Urinary bladder (tissue), 4 donors: ENCODE measurements around the gene SHROOM4. TPM values are rescaled to one million over a fixed set of nuclear protein-coding genes. Genes with fewer than 3 reads are reported as not detected.

Experiments
- DNase-seq: peaks from one replicate; pipeline ENCODE4 v3.0.0-alpha.2; 2015; ENCODE audit errors: extremely low spot score
- H3K27ac ChIP-seq: one replicate; pipeline ENCODE4 v1.5.1; 2013; ENCODE audit warnings: low read depth, mild to moderate bottlenecking, moderate library complexity
- H3K36me3 ChIP-seq: one replicate; pipeline ENCODE4 v1.6.1; 2013; ENCODE audit warnings: mild to moderate bottlenecking, moderate library complexity; ENCODE audit not compliant: insufficient read depth
- H3K4me1 ChIP-seq: one replicate; pipeline ENCODE4 v1.6.1; 2013; ENCODE audit warnings: mild to moderate bottlenecking, moderate library complexity; ENCODE audit not compliant: insufficient read depth
- H3K4me3 ChIP-seq: one replicate; pipeline ENCODE4 v1.5.1; 2013; ENCODE audit warnings: low read depth, low read length
- WGBS: extraction: QIAGEN DNeasy Blood & Tissue Kit; methylation state at CpG from one replicate; pipeline ENCODE4 v1.1.7; 2013; 5-methylcytosine and 5-hydroxymethylcytosine counted together
- polyA plus RNA-seq: library from polyadenylated mRNA; stranded (reverse); fragments of 200-250 nt; gene quantifications from one replicate; pipeline ENCODE4 v1.2.3, GENCODE V29; 2013
- total RNA-seq: library from RNA; depleted of rRNA; stranded (reverse); fragments of >200 nt; gene quantifications from one replicate; pipeline ENCODE4 v1.2.3, GENCODE V29; 2014
- donor health status: healthy with polysubstance abuse.
- donor health status: healthy.

Gene SHROOM4
- total and polyA plus RNA-seq, 2 donors, result 3.5 to 9.4 TPM

DNA sequence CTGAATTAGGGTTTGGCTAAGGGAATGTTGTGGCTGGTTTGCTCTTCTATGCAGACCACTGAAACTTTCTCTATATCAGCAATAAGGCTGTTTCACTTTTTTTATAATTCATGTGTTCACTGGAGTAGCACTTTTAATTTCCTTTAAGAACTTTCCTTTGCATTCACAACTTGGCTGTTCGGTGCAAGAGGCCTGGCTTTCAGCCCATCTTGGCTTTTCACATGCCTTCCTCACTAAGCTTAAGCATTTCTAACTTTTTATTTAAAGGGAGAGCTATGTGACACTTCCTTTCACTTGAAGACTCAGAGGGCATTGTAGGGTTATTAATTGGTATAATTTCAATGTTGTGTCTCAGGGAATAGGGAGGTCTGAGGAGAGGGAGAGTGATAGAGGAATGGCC is 142.3 kb downstream of the SHROOM4 start:
- no peaks in the 10 kb centered on the region for H3K4me1 ChIP-seq
- 17% methylated on average over 1 of the region's 1 CpG for WGBS
- no peaks in the 10 kb centered on the region for H3K36me3 ChIP-seq
- no peak for DNase-seq
- no peak overlapping the region for H3K4me3 ChIP-seq
- no peak overlapping the region for H3K27ac ChIP-seq

DNA sequence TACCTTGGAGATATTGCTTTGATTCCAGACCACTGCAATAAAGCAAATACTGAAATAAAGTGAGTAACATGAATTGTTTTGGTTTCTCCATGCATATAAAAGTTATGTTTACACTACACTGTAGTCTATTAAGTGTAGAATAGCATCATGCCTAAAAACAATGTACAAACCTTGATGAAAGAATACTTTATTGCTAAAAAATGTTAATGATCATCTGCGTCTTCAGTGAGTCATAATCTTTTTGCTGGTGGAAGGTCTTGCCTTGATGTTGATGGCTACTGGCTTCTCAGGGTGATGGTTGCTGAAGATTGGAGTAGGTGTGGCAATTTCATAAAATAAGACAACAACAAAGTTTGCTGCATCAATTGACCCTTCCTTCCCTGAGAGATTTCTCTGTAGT is 145.1 kb downstream of the SHROOM4 start:
- H3K36me3 ChIP-seq, result no peaks in the 10 kb centered on the region
- no peak overlapping the region for H3K27ac ChIP-seq
- DNase-seq, result no peak
- H3K4me1 ChIP-seq, result no peaks in the 10 kb centered on the region
- 80% methylated on average over 1 of the region's 1 CpG for WGBS
- no peak overlapping the region for H3K4me3 ChIP-seq

DNA sequence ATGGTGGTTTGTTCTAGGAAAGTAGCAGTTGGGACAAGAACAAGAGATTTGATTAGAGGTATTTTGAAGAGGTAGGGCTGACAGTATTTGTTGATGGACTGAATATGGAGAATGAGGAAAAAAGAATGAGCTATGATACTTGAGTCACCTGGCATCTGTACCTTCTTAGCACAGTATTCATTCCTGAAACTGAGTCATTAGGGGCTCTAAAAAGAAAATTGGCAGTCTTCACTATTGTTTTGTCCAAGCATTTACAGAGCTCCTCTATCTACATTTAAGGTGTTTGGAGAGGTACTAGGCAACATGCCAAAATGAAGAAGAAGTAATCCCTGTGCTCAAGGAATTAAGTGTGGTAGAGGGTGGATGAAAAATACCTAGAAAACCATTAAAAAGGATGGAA is 165.8 kb downstream of the SHROOM4 start:
- Histone ChIP-seq H3K4me3 (no peak overlapping the region), H3K27ac (no peak overlapping the region), H3K4me1 (no peaks in the 10 kb centered on the region), H3K36me3 (no peaks in the 10 kb centered on the region)
- DNase-seq, result no peak

DNA sequence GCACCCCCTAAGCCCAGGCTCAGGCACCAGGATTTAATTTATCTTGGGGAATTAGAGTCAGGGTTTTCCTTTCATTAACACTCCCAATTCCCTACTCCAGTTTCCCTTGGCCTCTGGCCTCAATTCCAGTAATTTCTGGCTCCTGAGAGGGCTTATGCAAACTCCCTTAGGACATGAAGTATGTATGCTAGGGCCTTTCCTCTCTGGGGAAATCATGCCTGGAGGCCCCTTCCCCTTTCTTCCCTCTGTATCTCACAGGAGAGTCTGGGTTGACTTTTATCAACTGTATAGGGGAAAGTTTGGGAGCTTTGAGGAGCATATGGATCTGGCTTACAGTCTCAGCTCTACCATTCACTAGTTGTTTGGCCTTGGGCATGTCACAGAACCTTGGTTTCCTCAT is 169.5 kb downstream of the SHROOM4 start:
- Histone ChIP-seq H3K36me3 (no peaks in the 10 kb centered on the region), H3K4me1 (no peaks in the 10 kb centered on the region), H3K27ac (no peak overlapping the region), H3K4me3 (no peak overlapping the region)
- DNase-seq, result no peak

DNA sequence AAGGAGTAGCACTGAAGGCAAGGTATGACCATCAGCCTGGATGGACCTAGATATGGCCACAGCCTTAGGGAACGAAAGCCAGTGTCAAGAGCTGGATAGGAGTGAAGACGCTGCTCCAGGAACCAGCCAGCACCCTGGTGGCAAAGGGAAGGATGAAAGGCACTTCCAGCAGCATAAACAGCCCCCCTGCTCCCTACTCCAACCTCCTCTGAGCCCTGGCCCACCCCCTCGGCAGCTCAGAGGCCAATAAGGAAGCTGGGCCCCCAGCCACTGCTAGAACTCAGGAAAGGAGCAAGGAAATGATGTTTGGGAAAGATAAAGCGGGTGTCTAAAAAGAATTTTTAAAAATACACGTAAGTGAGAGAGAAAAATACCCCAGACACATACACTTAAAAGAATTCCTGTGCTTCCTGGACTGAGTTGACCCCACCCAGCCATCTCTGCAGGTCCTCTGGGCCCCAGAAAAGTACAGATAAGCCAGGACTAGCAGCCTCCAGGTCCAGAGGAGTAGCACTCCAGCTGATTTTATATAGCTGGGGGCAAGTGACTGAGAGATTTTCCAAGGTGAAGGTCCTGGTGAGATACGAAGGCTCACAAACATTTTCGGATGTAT is 170.4 kb downstream of the SHROOM4 start:
- no peak overlapping the region for H3K27ac ChIP-seq
- no peak for DNase-seq
- WGBS, result 78% methylated on average over 7 of the region's 7 CpGs

DNA sequence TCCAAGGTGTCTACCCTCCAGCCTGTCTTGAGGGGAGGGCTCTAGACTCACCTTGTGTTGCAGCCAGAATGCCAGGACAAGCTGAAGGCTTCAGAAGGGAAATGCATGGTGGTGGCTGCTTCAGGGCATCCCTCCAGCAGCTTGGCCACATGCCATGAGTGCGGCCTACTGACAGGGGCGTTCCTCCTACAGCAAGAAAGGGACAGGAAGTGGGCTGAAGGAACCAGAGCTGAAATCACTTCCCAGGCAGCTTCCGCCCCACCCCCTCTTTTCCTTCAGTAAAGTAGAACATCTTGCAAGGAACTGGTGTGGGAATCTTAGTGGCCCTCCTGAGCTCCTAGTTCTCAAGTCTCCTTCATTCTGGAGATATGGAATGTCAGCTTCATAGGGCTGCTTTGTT is 175.9 kb downstream of the SHROOM4 start:
- peaks cover 2% of the 10 kb centered on the region for H3K36me3 ChIP-seq
- DNase-seq, result no peak
- no peak overlapping the region for H3K27ac ChIP-seq
- no peak overlapping the region for H3K4me3 ChIP-seq
- WGBS, result 81% methylated on average over 3 of the region's 3 CpGs
- no peaks in the 10 kb centered on the region for H3K4me1 ChIP-seq

More for the DNA sequence above, 170.4 kb downstream of the SHROOM4 start:
- H3K36me3 ChIP-seq, result no peaks in the 10 kb centered on the region
- no peak overlapping the region for H3K4me3 ChIP-seq
- no peaks in the 10 kb centered on the region for H3K4me1 ChIP-seq

DNA sequence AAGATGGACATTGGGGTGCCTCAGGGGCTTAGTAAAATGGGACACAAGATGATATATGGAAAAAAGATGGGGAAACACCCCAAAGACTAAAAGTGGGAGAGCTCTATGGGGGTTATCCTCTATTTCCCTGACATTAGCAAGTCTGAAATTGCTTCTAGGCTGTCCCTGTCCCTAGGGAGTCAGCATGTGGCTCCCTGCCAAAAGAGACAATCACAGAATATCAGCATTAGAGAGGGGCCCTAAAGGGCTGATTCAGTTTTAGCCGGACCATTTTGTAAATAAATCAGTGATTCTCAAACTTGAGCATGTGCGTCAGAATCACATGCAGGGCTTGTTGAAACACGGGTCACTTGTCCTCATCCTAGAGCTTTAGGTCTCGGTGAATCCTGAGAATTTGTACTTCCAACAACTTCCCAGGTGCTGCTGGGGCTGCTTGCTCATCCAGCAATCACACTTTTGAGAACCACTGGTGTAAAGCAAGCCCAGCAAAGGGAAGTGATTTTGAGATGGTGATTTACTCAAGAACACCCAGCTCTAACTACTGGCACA is 178.1 kb downstream of the SHROOM4 start:
- no peak for DNase-seq
- H3K4me3 ChIP-seq, result no peak overlapping the region
- 62% methylated on average over 4 of the region's 4 CpGs for WGBS
- no peaks in the 10 kb centered on the region for H3K4me1 ChIP-seq
- no peak overlapping the region for H3K27ac ChIP-seq
- H3K36me3 ChIP-seq, result peaks cover 2% of the 10 kb centered on the region

DNA sequence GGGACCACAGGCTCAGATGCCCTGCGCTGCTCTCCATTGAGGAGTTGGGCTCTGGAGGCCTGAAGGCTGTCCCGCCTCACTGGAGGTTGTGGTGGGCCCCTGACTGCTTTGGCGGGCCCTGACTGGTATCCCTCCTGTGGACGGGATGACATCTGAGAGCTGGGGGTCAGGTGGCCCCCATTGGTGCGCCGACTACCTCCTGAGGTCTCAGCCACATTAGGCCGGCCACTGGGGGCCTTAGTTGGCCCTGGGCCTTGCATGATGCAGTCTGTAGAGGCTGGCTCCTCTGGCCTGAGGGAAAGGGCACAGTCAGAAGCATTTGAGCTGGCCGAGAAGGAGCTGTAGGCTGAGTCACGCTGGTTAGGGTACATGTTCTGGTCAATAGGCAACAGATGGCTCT is 178.8 kb downstream of the SHROOM4 start:
- H3K4me3 ChIP-seq, result no peak overlapping the region
- H3K27ac ChIP-seq, result no peak overlapping the region
- H3K4me1 ChIP-seq, result no peaks in the 10 kb centered on the region
- WGBS, result 97% methylated on average over 9 of the region's 9 CpGs
- no peak for DNase-seq
- H3K36me3 ChIP-seq, result peaks cover 2% of the 10 kb centered on the region

DNA sequence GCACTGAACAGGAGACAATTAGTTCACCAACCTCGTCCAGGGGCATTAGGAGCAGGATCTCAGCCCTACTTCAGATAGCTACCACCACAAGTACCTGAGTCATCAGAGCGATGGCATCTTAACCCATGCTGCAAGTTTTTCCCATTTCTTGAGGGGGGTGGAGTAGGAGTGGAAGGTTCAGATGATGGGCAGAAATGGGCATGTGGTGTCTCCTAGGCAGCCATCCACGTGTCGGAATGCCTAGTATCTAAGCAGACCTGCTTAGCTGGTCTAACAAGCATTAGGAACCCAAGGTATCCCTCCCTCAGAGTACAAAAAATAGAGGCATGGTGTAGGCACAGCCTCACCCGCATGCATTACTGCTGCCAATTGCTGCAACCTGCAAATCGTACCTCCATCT is 184.2 kb downstream of the SHROOM4 start:
- Histone ChIP-seq H3K4me1 (no peaks in the 10 kb centered on the region), H3K4me3 (no peak overlapping the region), H3K36me3 (peaks cover 2% of the 10 kb centered on the region), H3K27ac (no peak overlapping the region)
- no peak for DNase-seq
- WGBS, result 86% methylated on average over 6 of the region's 6 CpGs

DNA sequence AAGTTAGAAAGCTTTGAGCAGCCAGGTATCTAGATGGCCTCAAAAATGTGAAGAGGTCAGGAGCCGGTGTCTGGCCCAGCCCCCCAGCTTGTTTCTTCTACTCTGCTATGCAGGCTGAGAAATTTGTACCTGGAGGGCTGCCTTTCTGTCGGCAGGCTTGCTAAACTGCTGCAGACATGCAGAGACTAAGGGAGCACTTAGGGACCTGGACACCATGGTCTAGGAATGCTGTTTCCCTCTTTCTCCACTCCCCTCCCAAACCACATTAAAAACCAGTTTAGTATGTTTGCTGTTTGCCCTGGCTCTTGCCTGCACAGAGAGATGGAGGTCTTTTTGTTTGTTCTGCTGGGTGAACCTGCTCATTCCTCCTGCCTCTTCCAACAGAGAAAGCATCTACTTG is 186.3 kb downstream of the SHROOM4 start:
- WGBS, result 65% methylated on average over 2 of the region's 2 CpGs
- Histone ChIP-seq H3K36me3 (no peaks in the 10 kb centered on the region), H3K27ac (no peak overlapping the region), H3K4me3 (no peak overlapping the region), H3K4me1 (no peaks in the 10 kb centered on the region)
- no peak for DNase-seq

DNA sequence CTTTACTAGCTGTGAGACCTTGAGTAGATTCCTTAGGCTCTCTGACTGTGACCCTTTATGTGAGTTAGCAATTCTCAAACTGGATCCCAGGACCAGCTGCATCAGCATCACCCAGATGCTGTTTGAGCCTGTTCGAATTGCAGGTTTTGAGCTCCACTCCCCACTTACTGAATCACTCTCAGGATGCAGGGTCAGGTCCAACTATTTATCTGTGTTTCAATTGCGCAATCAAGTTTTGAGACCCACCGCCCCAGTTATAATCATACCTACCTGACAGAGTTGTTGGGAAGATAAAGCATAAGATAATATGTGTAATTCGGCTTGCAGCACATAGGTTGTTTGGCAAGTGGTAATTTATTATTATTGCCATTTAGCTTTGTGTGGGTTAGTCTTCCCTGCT is 187.6 kb downstream of the SHROOM4 start:
- no peaks in the 10 kb centered on the region for H3K36me3 ChIP-seq
- no peak overlapping the region for H3K4me3 ChIP-seq
- DNase-seq, result no peak
- H3K4me1 ChIP-seq, result no peaks in the 10 kb centered on the region
- H3K27ac ChIP-seq, result no peak overlapping the region
- WGBS, result 80% methylated on average over 4 of the region's 4 CpGs

DNA sequence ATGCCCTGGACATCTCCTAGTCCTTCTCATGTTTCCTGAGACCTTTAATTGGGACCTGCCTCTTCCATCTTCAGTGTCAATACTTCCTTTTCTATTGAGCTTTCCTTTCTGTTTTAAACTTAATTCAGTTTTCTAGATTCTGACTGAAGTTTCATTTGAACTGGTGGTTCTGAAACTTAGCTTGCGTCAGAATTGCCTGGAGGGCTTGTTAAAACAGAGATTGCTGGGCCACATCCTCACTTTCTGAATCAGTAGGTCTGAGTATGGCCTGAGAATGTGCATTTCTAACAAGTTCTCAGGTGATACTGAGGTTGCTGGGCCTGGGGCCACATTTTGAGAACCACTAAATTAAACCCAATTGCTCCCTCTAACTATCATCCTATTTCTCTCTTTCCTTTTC is 191.2 kb downstream of the SHROOM4 start:
- Histone ChIP-seq H3K4me1 (no peaks in the 10 kb centered on the region), H3K27ac (no peak overlapping the region), H3K4me3 (no peak overlapping the region), H3K36me3 (no peaks in the 10 kb centered on the region)
- DNase-seq, result no peak
- WGBS, result 95% methylated on average over 1 of the region's 1 CpG

DNA sequence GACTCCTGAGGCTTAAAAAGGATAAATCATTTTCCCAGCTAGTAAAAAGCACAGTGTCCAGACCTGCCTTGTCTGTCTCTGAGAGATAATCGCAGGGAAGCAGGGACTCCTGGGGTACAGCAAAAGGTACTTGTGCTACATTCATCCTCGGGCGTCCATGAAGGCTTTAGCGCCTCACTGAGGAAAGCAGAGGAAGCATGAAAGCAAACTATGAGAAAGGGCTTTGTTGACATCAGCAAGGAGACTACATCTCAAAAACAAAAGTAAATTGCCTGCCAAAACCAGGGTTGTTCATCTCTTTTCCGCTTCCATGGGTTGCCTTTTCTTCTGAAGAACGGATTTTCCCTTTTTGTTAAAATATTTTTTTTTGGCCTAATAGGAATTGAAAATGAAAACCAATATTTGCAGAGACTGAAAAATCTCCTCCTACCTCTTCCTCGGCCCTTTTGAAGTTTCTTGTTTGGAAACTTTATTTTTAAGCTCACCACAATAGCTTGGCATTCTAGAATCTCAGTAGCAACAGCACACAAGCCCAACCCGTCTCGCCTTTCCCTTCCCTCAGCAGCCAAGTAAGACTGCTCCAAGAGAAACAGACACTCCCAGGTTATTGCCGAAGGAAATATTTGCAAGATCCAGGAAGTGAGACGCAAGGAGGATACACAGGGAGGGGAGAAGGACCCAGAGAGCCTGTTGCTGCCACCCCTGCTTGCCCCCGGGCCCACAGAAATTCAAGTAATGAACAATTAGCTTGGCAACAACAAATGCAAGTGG is 195.0 kb downstream of the SHROOM4 start:
- no peak for DNase-seq
- WGBS, result 62% methylated on average over 12 of the region's 12 CpGs
- H3K27ac ChIP-seq, result no peak overlapping the region

DNA sequence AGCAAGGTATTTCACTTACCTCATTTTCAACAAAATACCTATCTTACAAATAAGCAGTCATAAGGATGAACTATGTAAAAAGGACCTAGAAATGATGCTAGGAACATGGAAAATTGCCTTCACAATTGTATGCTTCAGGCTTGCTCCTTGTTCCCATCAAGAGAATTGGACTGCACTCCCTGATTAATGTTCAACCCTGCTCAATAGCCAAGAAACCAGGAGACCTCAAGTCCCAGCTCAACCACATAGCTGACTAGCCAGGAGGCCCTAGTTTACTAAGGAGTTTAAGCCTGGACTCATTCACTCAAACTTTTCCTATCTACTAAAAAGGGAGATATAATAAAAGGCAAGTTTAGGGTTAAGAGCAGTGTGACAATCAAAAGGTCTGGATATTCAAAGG is 196.8 kb downstream of the SHROOM4 start:
- H3K27ac ChIP-seq, result no peak overlapping the region
- H3K36me3 ChIP-seq, result no peaks in the 10 kb centered on the region
- H3K4me1 ChIP-seq, result no peaks in the 10 kb centered on the region
- H3K4me3 ChIP-seq, result no peak overlapping the region
- DNase-seq, result no peak

More for the DNA sequence above, 195.0 kb downstream of the SHROOM4 start:
- Histone ChIP-seq H3K4me3 (no peak overlapping the region), H3K4me1 (no peaks in the 10 kb centered on the region), H3K36me3 (no peaks in the 10 kb centered on the region)
